ENCODE measurements around the gene HSD17B2.

DNA sequence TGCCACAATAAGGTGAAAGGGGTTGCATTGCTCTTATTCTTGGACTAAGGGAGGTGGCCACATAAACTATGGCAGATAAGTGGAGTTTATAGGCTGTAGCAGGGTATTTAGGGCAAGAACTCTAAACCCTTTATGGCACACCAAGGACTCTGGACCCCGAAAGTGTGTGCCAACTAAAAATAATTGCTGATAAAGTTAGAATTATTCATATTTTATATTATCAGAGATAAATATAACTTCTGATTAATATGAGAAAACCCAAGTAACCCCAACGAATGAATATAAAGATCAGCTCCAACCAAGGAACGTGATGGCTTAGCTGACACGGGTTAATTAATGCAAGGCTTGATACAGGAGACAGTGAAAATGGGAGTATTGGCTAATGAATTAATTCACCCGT, 15.0 kb upstream of the HSD17B2 start:
- TF ChIP-seq EZH2phosphoT487 (IDR thresholded peaks at IDR 0.05; ENCODE audit: low read length) (no peak), CTCF (IDR thresholded peaks at IDR 0.05; ENCODE audit: low read length) (no peak)

Data from MM.1S (cell line).